ENCODE results near the gene GP1BB. TPM values are rescaled to one million over a fixed set of nuclear protein-coding genes. Genes with fewer than 3 reads are reported as not detected.

Gene GP1BB
- polyA plus RNA-seq, 12 donors: 5.0 to 21.7 (median 11.9) TPM; not detected in 1

DNA sequence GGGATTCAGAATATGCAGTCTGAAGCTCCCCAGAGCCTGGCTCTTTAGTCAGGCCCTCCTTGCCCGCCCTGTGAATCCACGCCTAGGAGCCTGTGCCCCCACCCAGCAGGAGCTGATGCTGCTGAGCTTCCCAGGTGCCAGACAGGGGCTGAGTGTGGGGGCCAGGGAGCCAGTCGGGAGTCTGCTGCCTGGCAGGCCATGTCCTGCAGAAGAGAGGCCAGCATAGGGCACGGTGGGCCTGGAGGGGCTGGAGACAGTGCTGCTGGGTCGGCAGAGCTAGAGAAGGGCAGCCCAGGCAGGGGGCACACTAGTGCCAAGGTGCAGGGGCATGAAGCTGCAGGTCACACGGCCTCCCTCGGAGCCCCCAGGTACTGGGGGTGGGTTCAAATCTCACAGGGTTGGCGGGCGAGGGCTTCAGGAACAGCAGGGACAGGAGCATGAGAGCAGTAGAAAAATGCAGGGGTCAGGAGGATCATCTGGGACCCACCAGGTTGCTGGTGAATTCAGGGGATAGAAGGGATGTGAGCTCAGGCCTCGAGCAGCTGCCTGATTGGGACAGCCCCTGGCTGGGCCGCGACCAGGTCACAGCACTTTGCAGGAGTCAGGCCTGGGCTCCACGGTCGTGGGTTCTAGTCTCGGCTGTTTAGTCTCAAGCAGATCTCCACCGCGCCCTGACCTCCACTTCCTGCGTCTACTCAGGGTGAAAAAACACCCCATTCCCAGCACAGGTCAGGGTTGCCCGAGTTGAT, 13.1 kb upstream of the GP1BB start:
- no peak for DNase-seq

DNA sequence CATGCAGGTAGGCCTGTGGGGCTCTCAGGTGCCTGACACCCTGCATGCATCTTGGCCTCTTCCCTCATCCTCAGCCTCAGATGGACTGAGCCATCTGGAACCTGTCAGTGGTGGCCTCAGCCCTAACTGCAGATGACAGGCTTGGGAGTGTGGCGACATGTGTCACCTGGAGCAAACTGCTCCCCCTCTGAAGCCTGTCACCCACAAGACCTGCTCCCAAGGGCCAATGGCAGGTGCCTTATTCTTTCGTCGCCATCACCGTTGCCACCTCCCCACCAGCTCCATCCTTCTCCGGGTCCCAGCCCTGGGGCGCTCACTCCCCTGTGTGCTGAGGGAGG, 12.6 kb upstream of the GP1BB start:
- no peak for DNase-seq

DNA sequence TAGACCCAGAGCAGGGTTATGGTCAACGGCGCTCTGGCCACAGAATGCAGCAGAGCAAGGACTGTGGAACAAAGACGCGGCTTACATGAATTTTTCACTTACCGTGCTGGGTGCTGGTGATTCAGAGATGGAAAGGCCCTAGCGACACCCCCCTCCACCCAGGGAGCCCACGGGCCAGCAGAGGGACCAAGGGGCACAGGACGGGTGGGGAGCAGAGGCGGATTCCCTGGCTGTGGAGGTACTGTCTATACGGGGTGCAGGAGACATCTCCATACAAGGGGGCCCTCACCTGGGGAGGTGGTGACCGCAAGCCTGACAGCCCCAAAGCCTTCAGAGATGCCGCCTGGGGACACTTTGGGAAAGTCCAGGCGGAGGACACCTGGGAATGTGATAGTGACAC, 10.1 kb upstream of the GP1BB start:
- DNase-seq: no peak

DNA sequence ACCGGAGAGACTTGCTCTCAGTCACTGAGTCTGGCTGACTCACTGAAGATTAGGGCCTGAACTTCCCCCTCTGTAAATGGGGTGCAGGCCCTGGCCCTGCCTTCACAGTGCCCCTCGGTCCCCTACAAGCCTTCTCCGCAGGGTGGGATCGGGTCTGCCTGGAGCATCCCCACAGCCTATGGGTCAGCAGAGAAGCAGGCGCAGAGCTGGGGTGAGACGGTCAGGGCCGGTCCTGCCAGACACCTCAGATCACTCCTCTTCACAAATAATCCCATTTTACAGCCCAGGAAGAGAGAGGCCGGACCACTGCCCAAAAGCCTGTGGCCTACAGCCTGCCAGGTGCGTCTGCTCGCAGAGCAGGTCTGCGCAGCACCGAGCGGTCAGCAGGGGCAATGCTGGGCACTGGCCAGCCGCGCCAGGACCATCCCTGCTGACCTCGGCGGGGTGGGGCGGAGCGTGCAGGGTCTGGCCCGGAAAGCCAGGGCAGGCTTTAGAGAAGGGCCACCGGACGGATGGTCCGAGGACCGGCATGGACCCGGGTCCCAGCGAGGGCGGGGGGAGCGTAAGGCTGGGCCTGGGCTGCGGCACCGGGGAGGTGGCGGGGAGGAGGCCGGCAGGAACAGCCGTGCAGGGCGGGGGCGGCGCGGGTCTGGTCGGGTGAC, 9.6 kb upstream of the GP1BB start:
- no peak for DNase-seq

DNA sequence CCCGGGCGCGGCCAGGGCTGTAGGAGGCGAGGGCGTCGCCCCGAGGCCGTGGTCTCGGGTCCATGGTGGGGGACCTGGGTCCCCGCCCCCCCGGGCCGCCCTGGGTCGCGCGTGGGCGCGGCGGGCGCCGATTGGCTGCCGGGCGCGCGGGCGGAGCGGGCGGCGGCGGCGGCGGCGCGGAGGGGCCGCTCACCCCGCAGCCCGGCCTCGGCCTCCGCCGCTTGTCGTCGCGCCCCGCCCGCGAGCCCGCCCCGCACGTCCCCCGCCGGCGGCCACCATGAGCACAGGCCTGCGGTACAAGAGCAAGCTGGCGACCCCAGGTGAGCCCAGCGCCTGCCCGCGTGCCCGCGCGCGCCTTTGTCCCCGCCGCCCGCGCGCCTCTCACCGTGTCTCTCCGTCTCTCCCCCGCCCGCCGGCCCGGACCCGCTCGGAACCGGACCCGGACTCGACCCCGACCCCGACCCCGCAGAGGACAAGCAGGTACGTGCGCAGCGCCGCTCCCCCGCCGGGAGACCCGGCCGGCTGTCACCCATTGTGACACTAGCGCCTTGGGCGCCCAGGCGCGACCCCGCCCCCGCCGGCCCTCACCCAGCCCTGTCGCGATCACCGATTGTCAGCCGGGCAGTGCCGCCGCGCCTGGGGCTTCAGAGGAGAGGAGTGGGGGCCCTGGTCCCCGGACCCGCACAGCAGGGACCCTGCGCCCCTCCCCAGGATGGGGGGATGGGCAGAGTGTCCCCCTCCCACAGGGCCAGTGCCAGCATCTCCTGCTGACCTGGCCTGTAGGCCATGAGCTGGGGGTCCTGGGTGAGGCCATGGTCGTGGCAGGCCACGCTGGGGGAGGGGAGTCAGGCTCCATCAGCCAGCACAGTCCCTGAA, 8.8 kb upstream of the GP1BB start, which contains the start of gene SEPTIN5:
Gene SEPTIN5 (plus strand): TSS at position 192 of the 876 bp plus-strand sequence. CDS start 86 bp downstream, at position 278.
- DNase-seq: no peak

DNA sequence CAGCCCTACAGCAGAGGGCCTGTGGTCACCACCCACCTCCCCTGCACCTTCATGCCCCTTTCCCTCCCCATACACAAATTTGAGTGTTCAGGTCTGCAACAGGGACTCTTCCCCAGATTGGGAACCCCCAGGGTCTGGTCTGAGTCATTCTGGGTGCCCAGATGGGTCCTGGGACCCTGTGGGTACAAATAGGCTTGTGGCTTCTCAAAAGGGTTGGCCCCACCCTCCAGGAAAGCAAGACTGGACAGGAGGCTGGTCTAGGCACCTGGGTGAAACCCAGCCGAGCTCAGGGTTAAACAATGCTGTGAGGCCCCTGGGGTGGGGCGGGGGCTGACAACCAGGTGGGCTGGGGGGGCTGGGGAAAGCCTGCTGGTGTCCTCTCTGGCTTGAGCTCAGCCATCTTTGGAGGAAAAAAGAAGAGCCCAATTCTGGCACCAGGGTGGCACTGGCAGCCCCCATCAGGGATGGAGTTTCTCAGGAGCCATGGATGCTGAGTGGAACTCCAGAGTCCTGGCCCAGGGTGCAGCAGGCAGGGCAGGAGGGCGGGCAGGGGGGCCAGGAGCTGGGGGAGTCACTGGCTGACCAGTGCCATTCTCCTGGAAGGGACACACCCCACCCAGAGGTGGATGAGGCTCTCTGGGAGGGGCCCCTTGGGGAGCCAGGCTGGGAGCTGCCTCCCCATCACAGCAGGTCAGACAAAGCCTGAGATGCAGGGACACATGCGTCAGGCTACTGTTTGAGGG, 8.0 kb upstream of the GP1BB start:
- no peak for DNase-seq

DNA sequence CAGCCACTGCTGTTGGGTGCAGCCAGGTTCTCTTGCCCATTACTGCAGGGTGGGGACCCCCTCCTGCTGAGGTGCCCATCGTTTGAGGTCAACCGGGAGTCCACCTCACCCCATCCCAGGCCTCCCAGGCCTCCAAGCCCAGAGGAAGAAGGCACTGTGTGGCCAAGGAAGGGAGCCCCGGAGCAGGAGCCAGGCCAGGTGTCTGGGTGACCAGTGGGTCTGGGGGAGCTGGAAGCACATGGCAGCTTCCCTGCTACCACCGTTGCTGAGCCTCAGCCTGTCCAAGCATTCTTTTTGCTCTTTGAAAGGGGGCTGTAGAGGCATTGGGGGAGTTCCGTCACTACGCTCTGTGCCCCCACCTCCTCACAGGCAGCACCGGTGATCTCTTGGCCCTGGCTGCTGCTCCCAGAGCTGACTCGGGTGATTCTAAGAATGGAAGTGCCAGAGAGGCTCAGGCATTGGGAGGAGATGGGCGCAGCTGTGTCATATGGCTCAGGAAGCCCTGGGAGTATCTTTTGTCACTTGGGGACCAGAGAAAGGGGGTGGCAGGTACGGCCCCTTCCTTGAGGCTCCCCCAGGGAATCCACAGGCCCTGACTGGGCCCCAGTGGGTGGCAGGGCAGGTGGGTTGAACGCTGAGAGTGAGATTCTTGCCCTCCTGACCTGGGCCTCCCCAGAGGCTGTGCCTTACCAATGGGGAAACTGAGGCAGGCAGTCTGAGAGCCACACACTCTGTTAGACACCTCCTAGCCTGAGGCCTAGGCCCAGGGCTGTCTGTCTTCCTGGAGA, 7.1 kb upstream of the GP1BB start:
- no peak for DNase-seq

DNA sequence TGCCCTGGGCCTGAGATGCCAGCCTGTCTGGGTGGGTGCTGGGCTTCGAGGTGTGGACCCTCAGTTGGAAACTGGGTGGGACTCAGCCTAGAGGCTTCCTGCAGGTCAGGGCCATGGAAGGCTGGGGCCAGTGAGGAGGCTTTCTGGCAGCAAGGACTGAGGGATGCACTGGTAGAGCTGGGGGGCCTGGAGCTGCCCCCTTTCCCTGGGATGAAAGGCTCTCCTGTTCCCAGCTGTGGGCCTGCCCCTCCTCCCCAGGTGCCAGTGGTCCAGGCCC, 6.6 kb upstream of the GP1BB start:
- no peak for DNase-seq

DNA sequence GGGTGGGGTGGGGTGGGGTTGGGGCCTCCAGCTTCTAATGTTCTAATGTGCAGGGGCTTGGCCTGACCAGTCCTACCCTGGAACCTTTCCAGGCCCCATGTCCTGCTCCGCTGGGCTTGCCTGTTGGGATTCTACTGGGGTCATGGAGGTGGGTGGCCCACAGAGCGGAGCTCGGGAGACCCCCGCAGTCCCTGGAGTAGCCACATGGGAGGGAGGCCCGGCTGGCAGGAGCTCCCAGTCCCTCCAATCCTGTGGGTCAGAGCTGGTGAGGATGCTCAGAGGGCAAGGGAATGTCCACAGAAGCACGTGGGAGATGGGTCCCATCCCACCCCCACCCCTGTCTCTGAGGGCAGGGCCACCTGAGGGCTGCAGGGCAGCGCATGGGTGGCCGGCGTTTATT, 6.2 kb upstream of the GP1BB start:
- DNase-seq: no peak

DNA sequence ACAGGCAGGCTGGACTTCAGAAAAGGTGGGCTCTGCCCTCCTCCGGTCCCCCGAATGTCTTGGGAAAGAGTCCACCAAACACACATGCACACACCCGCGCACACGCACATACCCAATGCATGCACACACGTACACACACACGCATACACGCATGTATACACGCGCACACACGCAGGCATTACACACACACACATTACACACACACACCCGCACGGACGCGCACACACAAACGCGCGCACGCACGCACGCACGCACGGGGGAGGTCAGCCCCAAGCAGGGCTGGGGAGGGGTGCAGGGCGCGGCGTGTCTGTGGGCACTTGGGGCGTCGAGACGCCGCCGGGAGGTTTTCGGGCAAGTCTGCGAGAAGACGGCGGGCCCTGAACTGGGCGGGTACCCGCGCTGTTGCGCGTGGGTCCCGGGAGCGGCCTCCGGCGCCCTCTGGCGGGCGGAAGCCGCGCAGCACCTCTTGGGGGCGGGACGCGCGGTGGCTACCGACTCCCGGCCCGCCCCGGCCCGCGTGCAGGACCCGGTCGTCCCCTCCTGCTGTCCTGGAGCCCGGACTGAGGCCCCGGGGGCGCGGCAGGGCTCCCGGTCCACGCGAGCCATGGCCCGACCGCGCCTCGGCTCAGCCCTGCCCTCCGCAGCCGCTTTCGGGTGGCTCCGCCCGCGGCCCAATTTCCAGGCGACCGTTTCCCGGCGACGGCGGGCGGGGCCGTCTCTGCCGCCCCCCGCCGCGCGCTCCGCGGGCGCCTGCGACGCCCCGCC, 5.5 kb upstream of the GP1BB start:
- peak; percentile 85 for DNase-seq

DNA sequence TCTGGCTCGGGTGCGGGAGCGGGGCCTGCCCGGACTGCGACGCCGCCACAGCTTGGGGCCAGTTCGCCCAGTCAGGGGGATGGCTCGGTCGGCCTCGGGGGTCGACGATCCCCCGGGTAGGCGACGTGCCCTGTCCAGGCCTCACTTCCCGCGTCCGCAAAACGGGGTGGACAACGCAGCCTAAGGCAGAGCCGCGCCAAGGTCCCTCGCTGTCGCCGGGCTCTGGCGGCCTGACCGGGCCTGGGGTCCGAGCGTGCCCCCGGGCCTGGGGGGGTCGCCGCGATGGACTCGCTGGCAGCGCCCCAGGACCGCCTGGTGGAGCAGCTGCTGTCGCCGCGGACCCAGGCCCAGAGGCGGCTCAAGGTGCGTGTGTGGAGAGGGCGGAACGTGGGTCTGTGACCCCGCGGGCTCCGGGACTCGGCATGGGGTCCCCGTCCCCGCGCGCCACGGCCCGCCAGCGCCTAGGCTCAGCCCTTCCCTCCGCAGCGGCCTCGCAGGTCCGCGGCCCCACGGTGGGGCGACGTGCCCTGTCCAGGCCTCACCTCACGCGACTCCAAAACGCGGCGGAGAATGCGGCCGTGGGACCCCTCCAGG, 4.8 kb upstream of the GP1BB start:
- DNase-seq: no peak

DNA sequence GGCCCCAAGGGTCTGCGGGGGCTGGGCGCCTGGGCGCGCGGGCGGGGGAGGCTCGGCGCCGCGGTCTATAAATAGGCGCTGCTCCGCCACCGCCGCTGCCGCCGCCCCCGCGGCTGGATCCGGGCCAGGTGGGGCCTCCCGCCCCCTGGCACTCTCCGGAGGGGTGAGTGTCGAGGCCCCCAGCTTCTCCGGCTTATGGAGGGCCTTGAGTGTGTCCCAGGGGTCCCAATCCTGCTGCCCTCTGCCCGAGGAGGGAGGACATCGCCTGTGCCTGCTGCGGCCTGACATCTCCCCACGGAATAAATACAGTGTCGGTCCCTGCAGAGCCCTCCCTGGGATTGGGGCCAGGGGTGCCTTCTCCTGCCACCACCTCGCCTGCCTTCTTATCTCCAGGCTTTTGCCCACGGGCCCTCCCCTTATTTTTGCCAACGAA, 4.3 kb upstream of the GP1BB start:
- no peak for DNase-seq

DNA sequence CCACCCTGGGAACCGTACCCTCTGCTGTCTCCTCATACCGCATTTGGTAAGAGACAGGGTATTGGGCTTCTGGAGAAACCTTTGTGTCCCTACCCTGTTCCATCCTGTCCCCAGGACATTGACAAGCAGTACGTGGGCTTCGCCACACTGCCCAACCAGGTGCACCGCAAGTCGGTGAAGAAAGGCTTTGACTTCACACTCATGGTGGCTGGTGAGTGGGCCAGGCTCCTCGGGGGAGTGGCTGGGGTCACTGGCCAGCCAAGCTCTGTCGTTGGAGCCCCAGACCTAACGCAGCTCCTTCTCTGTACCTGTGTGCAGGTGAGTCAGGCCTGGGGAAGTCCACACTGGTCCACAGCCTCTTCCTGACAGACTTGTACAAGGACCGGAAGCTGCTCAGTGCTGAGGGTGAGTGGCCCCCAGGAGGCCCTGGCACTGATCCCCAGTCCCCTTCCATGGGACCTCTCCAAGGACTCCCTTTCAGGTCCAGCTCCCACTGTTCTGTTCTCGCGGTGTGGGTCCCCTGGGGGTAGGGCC, 3.8 kb upstream of the GP1BB start:
- no peak for DNase-seq

DNA sequence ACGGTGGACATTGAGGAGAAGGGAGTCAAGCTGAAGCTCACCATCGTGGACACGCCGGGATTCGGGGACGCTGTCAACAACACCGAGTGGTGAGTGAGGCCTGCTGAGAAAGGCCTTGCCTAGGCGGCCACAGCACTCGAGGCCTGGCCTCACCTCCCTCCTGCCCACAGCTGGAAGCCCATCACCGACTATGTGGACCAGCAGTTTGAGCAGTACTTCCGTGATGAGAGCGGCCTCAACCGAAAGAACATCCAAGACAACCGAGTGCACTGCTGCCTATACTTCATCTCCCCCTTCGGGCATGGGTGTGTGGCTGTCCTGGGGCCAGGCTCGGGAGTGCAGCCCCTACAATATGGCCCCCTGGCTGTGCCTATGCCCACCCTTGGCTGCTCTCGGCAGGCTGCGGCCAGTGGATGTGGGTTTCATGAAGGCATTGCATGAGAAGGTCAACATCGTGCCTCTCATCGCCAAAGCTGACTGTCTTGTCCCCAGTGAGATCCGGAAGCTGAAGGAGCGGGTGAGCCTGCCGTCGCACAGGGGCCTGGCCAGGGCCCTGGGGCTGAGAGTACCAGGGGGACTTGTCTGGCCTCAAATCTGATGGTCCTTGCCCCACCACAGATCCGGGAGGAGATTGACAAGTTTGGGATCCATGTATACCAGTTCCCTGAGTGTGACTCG, 3.0 kb upstream of the GP1BB start:
- DNase-seq: no peak

DNA sequence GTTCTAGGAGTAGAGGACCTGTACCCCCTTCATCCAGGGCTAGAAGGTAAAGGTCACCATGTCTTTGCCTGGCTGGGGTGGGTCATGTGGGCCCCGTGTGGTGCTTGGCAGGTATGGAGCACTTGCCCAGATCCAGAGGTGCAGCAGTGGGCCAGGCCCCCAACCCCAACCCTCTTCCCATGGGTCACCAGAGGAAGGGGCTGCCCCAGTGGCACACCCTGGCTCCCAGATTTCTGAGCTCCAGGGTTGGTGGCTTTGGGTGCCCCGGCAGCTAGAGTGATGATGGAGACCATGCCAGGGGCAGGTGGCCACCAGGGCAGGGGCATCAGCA, 2.4 kb upstream of the GP1BB start:
- DNase-seq: no peak

DNA sequence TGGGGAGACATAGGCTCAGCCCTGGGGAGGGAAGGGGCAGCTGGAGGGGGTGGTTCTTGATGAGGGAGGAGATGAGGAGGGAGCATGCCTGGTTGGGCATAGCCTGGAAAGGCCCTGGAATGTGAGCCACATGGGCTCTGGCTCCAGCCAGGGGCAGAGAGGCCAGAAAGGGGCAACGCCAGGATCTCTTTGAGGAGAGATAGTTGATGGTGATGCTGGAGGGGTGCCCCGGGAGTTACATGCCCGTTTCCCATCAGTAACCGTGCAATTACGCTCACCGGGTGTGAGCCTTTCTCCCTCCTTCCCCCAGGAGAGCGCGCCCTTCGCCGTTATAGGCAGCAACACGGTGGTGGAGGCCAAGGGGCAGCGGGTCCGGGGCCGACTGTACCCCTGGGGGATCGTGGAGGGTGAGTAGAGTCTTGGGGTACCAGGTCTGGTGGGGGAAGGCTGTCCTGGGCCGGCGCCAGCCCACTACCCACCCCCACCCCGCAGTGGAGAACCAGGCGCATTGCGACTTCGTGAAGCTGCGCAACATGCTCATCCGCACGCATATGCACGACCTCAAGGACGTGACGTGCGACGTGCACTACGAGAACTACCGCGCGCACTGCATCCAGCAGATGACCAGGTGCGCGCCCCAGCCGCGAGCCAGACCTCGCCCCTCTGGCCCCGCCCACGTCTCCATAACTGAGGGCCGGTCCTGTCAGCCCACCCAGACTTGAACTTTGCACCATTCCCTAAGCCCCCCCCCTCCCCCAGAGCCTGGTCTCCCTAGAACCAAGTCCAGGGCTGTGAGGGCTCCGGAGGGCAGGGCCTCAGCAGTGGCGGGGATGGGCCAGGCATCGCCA, 1.8 kb upstream of the GP1BB start:
- DNase-seq: no peak

DNA sequence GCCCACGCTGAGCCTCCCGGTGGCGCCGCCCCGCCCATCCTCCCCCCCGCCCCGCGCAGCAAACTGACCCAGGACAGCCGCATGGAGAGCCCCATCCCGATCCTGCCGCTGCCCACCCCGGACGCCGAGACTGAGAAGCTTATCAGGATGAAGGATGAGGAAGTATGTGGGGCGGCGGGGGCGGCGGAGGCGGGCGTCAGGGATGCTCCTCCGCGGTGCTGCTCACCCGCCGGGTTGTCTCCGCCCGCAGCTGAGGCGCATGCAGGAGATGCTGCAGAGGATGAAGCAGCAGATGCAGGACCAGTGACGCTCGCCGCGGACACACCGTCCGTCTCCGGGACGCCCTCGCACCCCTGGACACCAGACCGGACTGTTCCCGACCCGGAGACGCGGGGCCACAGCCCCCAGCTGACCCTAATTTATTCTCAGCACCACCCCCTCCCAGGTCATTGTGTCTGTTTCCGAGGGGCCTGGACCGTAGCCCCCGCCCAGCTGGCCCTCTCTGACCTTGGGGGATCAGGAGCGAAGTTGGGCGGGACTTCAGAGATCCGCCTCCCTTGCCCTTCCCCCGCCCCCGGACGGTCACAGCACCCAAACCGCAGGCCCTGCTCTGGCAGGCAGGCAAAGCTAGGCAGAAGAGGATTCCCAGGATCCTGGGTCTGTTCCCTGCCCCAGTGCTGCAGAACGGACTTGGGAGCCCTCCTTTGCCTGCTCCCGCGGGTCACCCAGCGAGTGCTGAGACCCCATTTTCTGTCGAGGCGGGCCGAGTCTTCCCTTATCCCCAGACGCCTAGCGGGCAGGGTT, 959 bp upstream of the GP1BB start:
- no peak for DNase-seq

DNA sequence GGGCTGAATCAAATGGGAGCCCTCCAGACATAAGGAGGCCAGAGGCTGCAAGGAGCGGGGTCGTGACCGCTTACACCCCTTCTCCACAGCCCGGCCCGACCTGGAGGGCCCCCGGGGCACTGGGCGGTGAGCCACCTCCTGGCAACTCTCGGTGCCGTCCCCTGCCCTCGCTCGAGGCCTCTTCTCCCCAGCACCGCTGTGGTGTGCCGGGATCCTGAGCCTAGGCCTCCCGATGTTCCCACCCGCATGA, 432 bp upstream of the GP1BB start:
- DNase-seq: no peak
